Heart left ventricle (tissue), 16 donors: ENCODE data around the gene KCNH8. TPM values are rescaled to one million over a fixed set of nuclear protein-coding genes. Genes with fewer than 3 reads are reported as not detected.

Source experiments
- ATAC-seq, 4 donors: fragments of 200-7000 bp; cut with Tn5 transposase; one replicate each; pipeline ENCODE4 v1.9.1; 2020 to 2022; ENCODE audit warnings: moderate library complexity in 4 of 4, mild to moderate bottlenecking in 3 of 4, moderate number of reproducible peaks in 1 of 4
- DNase-seq, 5 donors: peaks; one replicate each; pipeline ENCODE4 v3.0.0-alpha.2; 2020
- H3K27ac ChIP-seq, 12 donors: fragments of 200-600 bp; sonication (generic) in 4 of 12; one replicate each; pipeline versions ENCODE4 v1.5.0 to v1.8.0; 2016 to 2022; ENCODE audit warnings: mild to moderate bottlenecking in 2 of 12
- H3K27me3 ChIP-seq, 9 donors: fragments of 200-600 bp; sonication (generic) in 2 of 9; one replicate each; pipeline versions ENCODE4 v1.5.1 to v1.8.0; 2016 to 2022; ENCODE audit warnings: mild to moderate bottlenecking in 3 of 9
- H3K36me3 ChIP-seq, 9 donors: fragments of 200-600 bp; sonication (generic) in 2 of 9; one replicate each; pipeline versions ENCODE4 v1.5.0 to v1.8.0; 2018 to 2022; ENCODE audit warnings: mild to moderate bottlenecking in 2 of 9
- H3K4me1 ChIP-seq, 12 donors: fragments of 200-600 bp; sonication (generic) in 4 of 12; one replicate each; pipeline versions ENCODE4 v1.5.0 to v1.8.0; 2016 to 2022; ENCODE audit warnings: mild to moderate bottlenecking in 3 of 12
- H3K4me3 ChIP-seq, 12 donors: fragments of 200-600 bp; sonication (generic) in 4 of 12; one replicate each; pipeline versions ENCODE4 v1.5.0 to v1.8.0; 2017 to 2022; ENCODE audit warnings: mild to moderate bottlenecking in 9 of 12, moderate library complexity in 4 of 12
- H3K9me3 ChIP-seq, 12 donors: fragments of 200-600 bp; sonication (generic) in 4 of 12; one replicate each; pipeline versions ENCODE4 v1.5.0 to v1.8.0; 2016 to 2022; ENCODE audit warnings: mild to moderate bottlenecking in 1 of 12
- CTCF ChIP-seq, 12 donors: fragments of 200-600 bp; sonication (generic) in 4 of 12; IDR thresholded peaks; one replicate each; pipeline versions ENCODE4 v1.5.0 to v1.8.0; 2018 to 2022; ENCODE audit warnings: antibody characterized with exemption in 12 of 12, mild to moderate bottlenecking in 5 of 12
- POLR2A ChIP-seq, 2 donors: fragments of 450-650 bp; IDR thresholded peaks; one replicate each; pipeline ENCODE4 v1.6.1; 2017; ENCODE audit warnings: antibody characterized with exemption in 2 of 2, mild to moderate bottlenecking in 2 of 2, moderate library complexity in 2 of 2
- WGBS, 4 donors: extraction: QIAGEN DNeasy Blood & Tissue Kit in 2 of 4; methylation state at CpG; one replicate each; pipeline versions ENCODE4 v1.1.5 to v1.1.7; 2013 to 2018; 5-methylcytosine and 5-hydroxymethylcytosine counted together
- intact Hi-C, 10 donors: fragments of 100-400 bp; cut with DNase I; formaldehyde crosslinking; loops; one replicate each; pipeline versions ENCODE4 v1.11.1 to v1.14.2; 2022
- polyA plus RNA-seq, 2 donors: library from polyadenylated mRNA; stranded (reverse); fragments of 200-250 nt; gene quantifications; one replicate each; pipeline ENCODE4 v1.2.3, GENCODE V29; 2013
- total RNA-seq, 9 donors: library from RNA; depleted of rRNA in 2 of 9; stranded (reverse); fragments of >200 nt in 2 of 9; fragmentation: NEBNext Ultra II Directional in 3 of 9; extraction: Animal tissue kit (Norgen Biotek cat#: 25700) in 3 of 9; gene quantifications; one replicate each; pipeline versions ENCODE4 v1.1.0 to v1.2.4, GENCODE V29; 2016 to 2023
- donor health status: ischemic (EF 13 %, LVEDD 7.1; RV severe dilation, severe dysfunction).
- donor health status: healthy with polysubstance abuse.
- donor health status: DM: no; HTN: yes; CAD: no.
- donor health status: DM: no; HTN: no; CAD: no.
- donor health status: ischemic (EF 25% LVEDD 6.9; RV normal size, moderate dysfunction).
- donor health status: ischemic (EF 25% LVEDD 5.7; RV mildly dilated, moderate dysfunction).
- donor health status: healthy.
- donor health status: DM: yes; HTN: yes; CAD: no.
- donor health status: ischemic (EF 35%, LVEDD 5.7; RV mildly dilated, moderate dysfunction).
- donor health status: nonischemic (EF 11% LVEDD 7.7; RV severe dilation, severe dysfunction).
- donor health status: DM: yes; HTN: yes; CAD: no.
- donor health status: PGD.
- donor health status: ischemic (EF 29% LVEDD 5.4; RV normal size, mild dysfunction).
- donor health status: nonischemic (EF 23%, LVEDD 6.1; RV moderate dilation, normal function).

KCNH8 gene
- total and polyA plus RNA-seq, 11 donors: 0.04 to 0.20 (median 0.07) TPM; not detected in 7

- H3K27ac ChIP-seq: no peak overlapping the region
- ATAC-seq (no peak), DNase-seq (no peak)
- no peak for TF ChIP-seq CTCF (IDR thresholded peaks at IDR 0.05)
- intact Hi-C loops: no loop called here
- no peaks in the 10 kb centered on the region for H3K27me3 ChIP-seq
- no peaks in the 10 kb centered on the region for H3K36me3 ChIP-seq
- no peaks in the 10 kb centered on the region for H3K4me1 ChIP-seq
- H3K9me3 ChIP-seq: peaks cover 0 to 4% (median 0%) of the 10 kb centered on the region in 12 donors
- WGBS, 4 donors: 68 to 79% (median 76%) methylated on average over 3 of the region's 3 CpGs
- no peak overlapping the region for H3K4me3 ChIP-seq
Measured at GRCh38 chr3:19284974-19285373, 136.7 kb downstream of the KCNH8 start.

GRCh38 chr3:19293295-19293694, 145.0 kb downstream of the KCNH8 start:
- Histone ChIP-seq H3K27ac (no peak overlapping the region), H3K4me3 (no peak overlapping the region), H3K9me3 (peaks cover 0 to 4% (median 0%) of the 10 kb centered on the region in 12 donors), H3K36me3 (no peaks in the 10 kb centered on the region), H3K27me3 (no peaks in the 10 kb centered on the region), H3K4me1 (no peaks in the 10 kb centered on the region)
- intact Hi-C loops: no loop called here
- no peak for DNase-seq
- no peak for ATAC-seq
- WGBS, 4 donors: 67 to 81% (median 75%) methylated on average over 4 of the region's 4 CpGs
- TF ChIP-seq POLR2A (IDR thresholded peaks at IDR 0.05): no peak
- no peak for TF ChIP-seq CTCF (IDR thresholded peaks at IDR 0.05)

- H3K27ac ChIP-seq: no peak overlapping the region
- H3K27me3 ChIP-seq: no peaks in the 10 kb centered on the region
- DNase-seq (no peak), ATAC-seq (no peak)
- TF ChIP-seq CTCF (IDR thresholded peaks at IDR 0.05) (no peak), POLR2A (IDR thresholded peaks at IDR 0.05) (no peak)
- H3K9me3 ChIP-seq: no peaks in the 10 kb centered on the region
- intact Hi-C loops: no loop called here
- 92 to 99% (median 93%) methylated on average over 3 of the region's 3 CpGs for WGBS, 4 donors
- no peaks in the 10 kb centered on the region for H3K4me1 ChIP-seq
- H3K36me3 ChIP-seq: no peaks in the 10 kb centered on the region
- no peak overlapping the region for H3K4me3 ChIP-seq
Measured at GRCh38 chr3:19295208-19295607, 146.9 kb downstream of the KCNH8 start.

- Histone ChIP-seq H3K27ac (no peak overlapping the region), H3K4me1 (no peaks in the 10 kb centered on the region), H3K36me3 (no peaks in the 10 kb centered on the region), H3K9me3 (no peaks in the 10 kb centered on the region), H3K27me3 (no peaks in the 10 kb centered on the region), H3K4me3 (no peak overlapping the region)
- no peak for ATAC-seq
- WGBS, 4 donors: 71 to 89% (median 80%) methylated on average over 2 of the region's 2 CpGs
- TF ChIP-seq POLR2A (IDR thresholded peaks at IDR 0.05): no peak
- no peak for TF ChIP-seq CTCF (IDR thresholded peaks at IDR 0.05)
- intact Hi-C loops: no loop called here
- DNase-seq: no peak
Measured at GRCh38 chr3:19331931-19332330, 183.6 kb downstream of the KCNH8 start.
